Progenitor cell of endocrine pancreas (in vitro differentiated cells): ENCODE measurements around the gene TRPM2. TPM values are rescaled to one million over a fixed set of nuclear protein-coding genes. Genes with fewer than 3 reads are reported as not detected.

Experiments used
- DNase-seq: peaks from one replicate; pipeline ENCODE4 v3.0.0; 2021; ENCODE audit warnings: low spot score; ENCODE audit not compliant: unreplicated experiment
- H3K27ac Mint-ChIP-seq: 2 replicates; pipeline ENCODE4 v1.8.0; 2021; ENCODE audit warnings: mild to moderate bottlenecking, moderate library complexity, mixed read lengths
- H3K27me3 Mint-ChIP-seq: 2 replicates; pipeline ENCODE4 v1.8.0; 2021; ENCODE audit warnings: mixed read lengths
- H3K36me3 Mint-ChIP-seq: 2 replicates; pipeline ENCODE4 v1.8.0; 2022; ENCODE audit warnings: mixed read lengths; ENCODE audit not compliant: insufficient read depth
- H3K4me1 Mint-ChIP-seq: 2 replicates; pipeline ENCODE4 v1.8.0; 2021; ENCODE audit warnings: low read depth, mixed read lengths
- H3K4me3 Mint-ChIP-seq: 2 replicates; pipeline ENCODE4 v1.8.0; 2021; ENCODE audit warnings: low read depth, mild to moderate bottlenecking, moderate library complexity, mixed read lengths
- H3K9me3 Mint-ChIP-seq: 2 replicates; pipeline ENCODE4 v1.8.0; 2021; ENCODE audit warnings: low read depth, mixed read lengths
- CTCF ChIP-seq: fragments of 200-600 bp; sonication (generic); IDR thresholded peaks from one replicate; pipeline ENCODE4 v1.5.0; 2021; ENCODE audit warnings: antibody characterized with exemption, mild to moderate bottlenecking; ENCODE audit not compliant: unreplicated experiment
- total RNA-seq: library from RNA; stranded (reverse); gene quantifications from 2 replicates; pipeline ENCODE4 v1.2.1, GENCODE V29; 2021

TRPM2 gene
- total RNA-seq, 1 donor from 2014 or later, result 0.17 TPM

- TF ChIP-seq CTCF, result no peak
- no peak overlapping the region for H3K4me3 Mint-ChIP-seq
- H3K27me3 Mint-ChIP-seq, result no peaks in the 10 kb centered on the region
- no peaks in the 10 kb centered on the region for H3K4me1 Mint-ChIP-seq
- no peaks in the 10 kb centered on the region for H3K9me3 Mint-ChIP-seq
- DNase-seq, result no peak
- peaks cover 1% of the 10 kb centered on the region for H3K36me3 Mint-ChIP-seq
- no peak overlapping the region for H3K27ac Mint-ChIP-seq
Observed at GRCh38 chr21:44318489-44319285, 34.7 kb upstream of the TRPM2 start.

GRCh38 chr21:44319407-44320065, 33.9 kb upstream of the TRPM2 start:
- H3K9me3 Mint-ChIP-seq, result no peaks in the 10 kb centered on the region
- H3K27ac Mint-ChIP-seq, result no peak overlapping the region
- H3K27me3 Mint-ChIP-seq, result no peaks in the 10 kb centered on the region
- TF ChIP-seq CTCF, result no peak
- peaks cover 1% of the 10 kb centered on the region for H3K36me3 Mint-ChIP-seq
- no peak for DNase-seq
- no peak overlapping the region for H3K4me3 Mint-ChIP-seq
- H3K4me1 Mint-ChIP-seq, result no peaks in the 10 kb centered on the region

- Mint-ChIP-seq H3K9me3 (no peaks in the 10 kb centered on the region), H3K27ac (no peak overlapping the region), H3K4me1 (no peaks in the 10 kb centered on the region), H3K36me3 (peaks cover 1% of the 10 kb centered on the region), H3K27me3 (no peaks in the 10 kb centered on the region), H3K4me3 (no peak overlapping the region)
- no peak for TF ChIP-seq CTCF
- no peak for DNase-seq
Observed at GRCh38 chr21:44320847-44321246, 32.6 kb upstream of the TRPM2 start.

- no peaks in the 10 kb centered on the region for H3K9me3 Mint-ChIP-seq
- H3K27me3 Mint-ChIP-seq, result no peaks in the 10 kb centered on the region
- no peak for DNase-seq
- peaks cover 1% of the 10 kb centered on the region for H3K36me3 Mint-ChIP-seq
- no peak overlapping the region for H3K4me3 Mint-ChIP-seq
- TF ChIP-seq CTCF, result no peak
- no peak overlapping the region for H3K27ac Mint-ChIP-seq
- H3K4me1 Mint-ChIP-seq, result no peaks in the 10 kb centered on the region
Observed at GRCh38 chr21:44321846-44322450, 31.5 kb upstream of the TRPM2 start.

- no peaks in the 10 kb centered on the region for H3K9me3 Mint-ChIP-seq
- H3K36me3 Mint-ChIP-seq, result peaks cover 1% of the 10 kb centered on the region
- no peak overlapping the region for H3K4me3 Mint-ChIP-seq
- H3K27me3 Mint-ChIP-seq, result no peaks in the 10 kb centered on the region
- no peaks in the 10 kb centered on the region for H3K4me1 Mint-ChIP-seq
- TF ChIP-seq CTCF, result no peak
- H3K27ac Mint-ChIP-seq, result no peak overlapping the region
- no peak for DNase-seq
Observed at GRCh38 chr21:44322621-44323325, 30.6 kb upstream of the TRPM2 start.
